K562 (cell line): Measurements from ENCODE around the gene ASIC3. TPM values are rescaled to one million over a fixed set of nuclear protein-coding genes. Genes with fewer than 3 reads are reported as not detected.

Experiments
- CREM ChIP-seq: IDR thresholded peaks from 2 replicates; pipeline ENCODE4 v1.6.1; 2014; ENCODE audit warnings: antibody characterized with exemption, low read depth
- HMG20B ChIP-seq: fragments of 250-450 bp; sonication (Bioruptor Pico); IDR thresholded peaks from 2 replicates; pipeline ENCODE4 v1.5.0; 2021; ENCODE audit warnings: mild to moderate bottlenecking
- HOXB6 ChIP-seq: fragments of 250-450 bp; sonication (Bioruptor Pico); IDR thresholded peaks from 2 replicates; pipeline ENCODE4 v1.5.1; 2022; ENCODE audit warnings: mild to moderate bottlenecking, borderline replicate concordance
- IFI16 ChIP-seq: fragments of 250-450 bp; sonication (Bioruptor Pico); IDR thresholded peaks from 2 replicates; pipeline ENCODE4 v2.1.2; 2022; ENCODE audit warnings: mild to moderate bottlenecking, inconsistent platforms
- JUN ChIP-seq, 2 experiments: sonication (generic) in 1 of 2; formaldehyde crosslinking in 1 of 2; IDR thresholded peaks; 2 replicates each; pipeline versions ENCODE4 v1.6.1 to v1.8.0; 2012 to 2022; ENCODE audit warnings: borderline replicate concordance in 2 of 2, mild to moderate bottlenecking in 2 of 2, improper control_type of control experiment in 1 of 2, low read depth in 1 of 2, low read length in 1 of 2, missing genetic modification reagents in 1 of 2
- KLF10 ChIP-seq: fragments of 250-450 bp; sonication (Bioruptor Pico); IDR thresholded peaks from 2 replicates; pipeline ENCODE4 v1.6.1; 2021; ENCODE audit warnings: matching md5 sums
- MYBL2 ChIP-seq, 2 experiments: fragments of 450-650 bp in 1 of 2; sonication (generic) in 1 of 2; formaldehyde crosslinking in 1 of 2; IDR thresholded peaks; 2 replicates each; pipeline versions ENCODE4 v1.6.1 to v1.8.1; 2017 to 2022; ENCODE audit warnings: borderline replicate concordance in 1 of 2, inconsistent platforms in 1 of 2, low read depth in 1 of 2, mild to moderate bottlenecking in 1 of 2, missing genetic modification reagents in 1 of 2, moderate library complexity in 1 of 2
- NCOA6 ChIP-seq: fragments of 450-650 bp; IDR thresholded peaks from 2 replicates; pipeline ENCODE4 v1.6.1; 2017; ENCODE audit warnings: mild to moderate bottlenecking
- NONO ChIP-seq, 2 experiments: fragments of 200-400 bp in 1 of 2; fragments of 450-650 bp in 1 of 2; formaldehyde crosslinking in 1 of 2; IDR thresholded peaks; 2 replicates each; pipeline ENCODE4 v1.6.1; 2017; ENCODE audit warnings: low read depth in 2 of 2, mild to moderate bottlenecking in 2 of 2, moderate library complexity in 2 of 2, low read length in 1 of 2
- POLR2H ChIP-seq: IDR thresholded peaks from 2 replicates; pipeline ENCODE4 v1.6.1; 2016; ENCODE audit warnings: missing genetic modification characterization, low read depth, mild to moderate bottlenecking, control low read depth, missing compliant biosample characterization, moderate library complexity
- POU5F1 ChIP-seq: fragments of 150-350 bp; IDR thresholded peaks from 2 replicates; pipeline ENCODE4 v1.6.1; 2014; ENCODE audit warnings: borderline replicate concordance, low read length, low read depth, mild to moderate bottlenecking; ENCODE audit not compliant: partially characterized antibody
- SNRNP70 ChIP-seq: fragments of 200-400 bp; formaldehyde crosslinking; optimal IDR thresholded peaks from 2 replicates; pipeline ENCODE3; 2017; ENCODE audit warnings: low read depth, low read length
- SRSF1 ChIP-seq: fragments of 200-400 bp; formaldehyde crosslinking; IDR thresholded peaks from 2 replicates; pipeline ENCODE4 v1.6.1; 2017; ENCODE audit warnings: mild to moderate bottlenecking, low read depth, low read length, moderate library complexity
- TAF1 ChIP-seq: IDR thresholded peaks from 2 replicates; pipeline ENCODE4 v1.6.1; 2011; ENCODE audit warnings: mild to moderate bottlenecking, low read length, moderate library complexity; ENCODE audit not compliant: insufficient read depth, control insufficient read depth, severe bottlenecking; ENCODE audit errors: extremely low read depth
- TEAD4 ChIP-seq, 2 experiments: sonication (generic) in 1 of 2; formaldehyde crosslinking in 1 of 2; IDR thresholded peaks; 2 replicates each; pipeline versions ENCODE4 v1.6.1 to v1.8.0; 2012 to 2022; ENCODE audit warnings: borderline replicate concordance in 1 of 2, inconsistent platforms in 1 of 2, low read length in 1 of 2, mild to moderate bottlenecking in 1 of 2, missing genetic modification reagents in 1 of 2
- ZNF184 ChIP-seq: sonication (generic); formaldehyde crosslinking; IDR thresholded peaks from 2 replicates; pipeline ENCODE4 v1.5.0; 2020; ENCODE audit warnings: missing genetic modification reagents
- ZNF212 ChIP-seq: fragments of 450-650 bp; formaldehyde crosslinking; IDR thresholded peaks from 2 replicates; pipeline ENCODE4 v1.4.0; 2020; ENCODE audit warnings: mild to moderate bottlenecking
- ZNF282 ChIP-seq: sonication (generic); formaldehyde crosslinking; IDR thresholded peaks from 2 replicates; pipeline ENCODE4 v1.8.1; 2023; ENCODE audit warnings: missing genetic modification reagents
- ZNF311 ChIP-seq: fragments of 250-450 bp; sonication (Bioruptor Pico); IDR thresholded peaks from 2 replicates; pipeline ENCODE4 v1.4.0; 2020; ENCODE audit warnings: mild to moderate bottlenecking, moderate library complexity
- ZNF561 ChIP-seq: fragments of 450-650 bp; formaldehyde crosslinking; conservative IDR thresholded peaks from 2 replicates; pipeline ENCODE4 v1.4.0; 2020; ENCODE audit warnings: mild to moderate bottlenecking, moderate library complexity
- ZNF584 ChIP-seq: fragments of 200-800 bp; sonication (Bioruptor generic); IDR thresholded peaks from 2 replicates; pipeline ENCODE4 v1.6.1; 2016; ENCODE audit warnings: low read depth, mild to moderate bottlenecking, missing genetic modification characterization, missing compliant biosample characterization
- ZNF707 ChIP-seq: fragments of 250-450 bp; sonication (Bioruptor Pico); conservative IDR thresholded peaks from 2 replicates; pipeline ENCODE4 v1.8.0; 2022; ENCODE audit warnings: inconsistent platforms, mild to moderate bottlenecking, moderate library complexity
- polyA plus RNA-seq, 8 experiments: library from polyadenylated mRNA; depleted of rRNA in 4 of 8; stranded (reverse) in 5 of 8; unstranded in 3 of 8; fragments of >200 nt; fragmentation: Nextera tagmentation in 2 of 8; fragmentation: Illumina TruSeq in 1 of 8; extraction: Ambion mirVana in 2 of 8; extraction: Trizol in 1 of 8; gene quantifications; 2 replicates each; pipeline versions ENCODE4 v1.2.1 to v1.2.3, GENCODE V29; 2011 to 2014; ENCODE audit warnings: inconsistent platforms in 1 of 8, missing spikeins in 1 of 8
- total RNA-seq, 7 experiments: library from RNA; depleted of rRNA in 6 of 7; stranded (reverse); fragments of >200 nt in 6 of 7; fragmentation: Illumina TruSeq in 2 of 7; extraction: Trizol in 2 of 7; gene quantifications; 2 replicates each; pipeline versions ENCODE4 v1.2.1 to v1.2.3, GENCODE V29; 2011 to 2021; ENCODE audit warnings: low replicate concordance in 1 of 7
- TF ChIP-seq, protein P1 (sequence below): fragments of 250-450 bp; sonication (Bioruptor Pico); IDR thresholded peaks from 2 replicates; pipeline ENCODE4 v1.5.0; 2020; ENCODE audit warnings: mild to moderate bottlenecking
- TF ChIP-seq, protein P2 (sequence below): fragments of 250-450 bp; sonication (Bioruptor Pico); IDR thresholded peaks from 2 replicates; pipeline ENCODE4 v1.8.0; 2022; ENCODE audit warnings: inconsistent platforms, mild to moderate bottlenecking, moderate library complexity, borderline replicate concordance

ASIC3 gene
- total and polyA plus RNA-seq, 9 of the 15 experiments (the other 6 are each of a cell fraction or from before 2014, with no cell fraction given): 0.11 to 5.0 (median 0.87) TPM

DNA sequence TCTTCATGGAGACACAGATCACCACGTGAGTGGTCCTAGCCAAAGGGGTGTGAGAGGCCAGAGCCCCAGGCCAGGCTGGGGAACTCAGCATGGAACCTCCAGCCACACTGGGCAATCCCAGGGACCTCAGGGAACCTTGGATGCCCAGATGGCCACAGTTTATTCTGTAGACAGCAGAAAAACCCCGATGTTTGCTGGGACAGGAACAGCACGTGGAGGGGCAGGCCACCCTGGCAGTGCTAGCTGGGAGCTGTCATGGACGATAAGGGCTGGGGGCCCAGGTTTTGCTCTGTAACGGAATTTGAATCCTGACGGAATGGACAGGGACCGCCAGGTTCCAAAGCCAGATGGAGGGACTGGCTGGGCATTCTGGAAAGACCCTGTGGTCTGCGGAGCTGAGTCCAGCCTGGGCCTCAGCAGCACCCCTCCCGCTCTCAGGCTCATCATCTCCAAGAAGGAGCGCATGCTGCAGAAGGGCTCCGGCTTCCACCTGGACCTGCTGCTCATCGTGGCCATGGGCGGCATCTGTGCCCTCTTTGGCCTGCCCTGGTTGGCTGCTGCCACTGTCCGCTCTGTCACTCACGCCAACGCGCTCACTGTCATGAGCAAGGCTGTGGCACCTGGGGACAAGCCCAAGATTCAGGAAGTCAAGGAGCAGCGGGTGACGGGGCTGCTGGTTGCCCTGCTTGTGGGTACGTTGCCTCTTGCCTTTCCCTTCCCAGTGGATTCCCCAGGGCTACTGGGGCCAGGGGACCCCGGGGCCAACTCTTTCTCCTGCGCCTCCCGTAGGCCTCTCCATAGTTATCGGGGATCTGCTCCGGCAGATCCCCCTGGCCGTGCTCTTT, 26.7 kb downstream of the ASIC3 start (continued):
- TF ChIP-seq, protein P1, sequence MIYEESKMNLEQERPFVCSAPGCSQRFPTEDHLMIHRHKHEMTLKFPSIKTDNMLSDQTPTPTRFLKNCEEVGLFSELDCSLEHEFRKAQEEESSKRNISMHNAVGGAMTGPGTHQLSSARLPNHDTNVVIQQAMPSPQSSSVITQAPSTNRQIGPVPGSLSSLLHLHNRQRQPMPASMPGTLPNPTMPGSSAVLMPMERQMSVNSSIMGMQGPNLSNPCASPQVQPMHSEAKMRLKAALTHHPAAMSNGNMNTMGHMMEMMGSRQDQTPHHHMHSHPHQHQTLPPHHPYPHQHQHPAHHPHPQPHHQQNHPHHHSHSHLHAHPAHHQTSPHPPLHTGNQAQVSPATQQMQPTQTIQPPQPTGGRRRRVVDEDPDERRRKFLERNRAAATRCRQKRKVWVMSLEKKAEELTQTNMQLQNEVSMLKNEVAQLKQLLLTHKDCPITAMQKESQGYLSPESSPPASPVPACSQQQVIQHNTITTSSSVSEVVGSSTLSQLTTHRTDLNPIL (CRISPR knock-in tag): no peak
- TF ChIP-seq TAF1: no peak
- TF ChIP-seq TEAD4 (IDR thresholded peaks at IDR 0.05; ENCODE audit: low read length): no peak
- no peak for TF ChIP-seq TEAD4 (CRISPR knock-in tag; IDR thresholded peaks at IDR 0.05; ENCODE audit: borderline replicate concordance)
- TF ChIP-seq ZNF282 (CRISPR knock-in tag): no peak
- no peak for TF ChIP-seq ZNF707 (CRISPR knock-in tag)
- no peak for TF ChIP-seq SRSF1
- TF ChIP-seq SNRNP70: peak; percentile 51
- no peak for TF ChIP-seq HMG20B (CRISPR knock-in tag)
- no peak for TF ChIP-seq NONO (IDR thresholded peaks at IDR 0.05; ENCODE audit: low read depth in 2 of 2, low read length in 1 of 2)
- TF ChIP-seq ZNF584 (CRISPR knock-in tag): no peak
- TF ChIP-seq JUN (IDR thresholded peaks at IDR 0.05; ENCODE audit: borderline replicate concordance, low read depth, low read length): no peak
- no peak for TF ChIP-seq JUN (CRISPR knock-in tag; IDR thresholded peaks at IDR 0.05; ENCODE audit: borderline replicate concordance)
- no peak for TF ChIP-seq ZNF184
- TF ChIP-seq HOXB6 (CRISPR knock-in tag): no peak
- no peak for TF ChIP-seq POLR2H
- no peak for TF ChIP-seq KLF10 (CRISPR knock-in tag)
- TF ChIP-seq CREM: no peak
- TF ChIP-seq ZNF212: no peak
- no peak for TF ChIP-seq ZNF561
- TF ChIP-seq ZNF311 (CRISPR knock-in tag): no peak
- TF ChIP-seq POU5F1: no peak
- no peak for TF ChIP-seq MYBL2 (IDR thresholded peaks at IDR 0.05; ENCODE audit: low read depth)
- TF ChIP-seq MYBL2 (CRISPR knock-in tag; IDR thresholded peaks at IDR 0.05; ENCODE audit: borderline replicate concordance): no peak
- TF ChIP-seq NCOA6: no peak
- TF ChIP-seq, protein P2, sequence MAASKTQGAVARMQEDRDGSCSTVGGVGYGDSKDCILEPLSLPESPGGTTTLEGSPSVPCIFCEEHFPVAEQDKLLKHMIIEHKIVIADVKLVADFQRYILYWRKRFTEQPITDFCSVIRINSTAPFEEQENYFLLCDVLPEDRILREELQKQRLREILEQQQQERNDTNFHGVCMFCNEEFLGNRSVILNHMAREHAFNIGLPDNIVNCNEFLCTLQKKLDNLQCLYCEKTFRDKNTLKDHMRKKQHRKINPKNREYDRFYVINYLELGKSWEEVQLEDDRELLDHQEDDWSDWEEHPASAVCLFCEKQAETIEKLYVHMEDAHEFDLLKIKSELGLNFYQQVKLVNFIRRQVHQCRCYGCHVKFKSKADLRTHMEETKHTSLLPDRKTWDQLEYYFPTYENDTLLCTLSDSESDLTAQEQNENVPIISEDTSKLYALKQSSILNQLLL (CRISPR knock-in tag): no peak
- no peak for TF ChIP-seq IFI16 (CRISPR knock-in tag)
